ENCODE measurements around the gene AHCYL1.

Gene AHCYL1

DNA sequence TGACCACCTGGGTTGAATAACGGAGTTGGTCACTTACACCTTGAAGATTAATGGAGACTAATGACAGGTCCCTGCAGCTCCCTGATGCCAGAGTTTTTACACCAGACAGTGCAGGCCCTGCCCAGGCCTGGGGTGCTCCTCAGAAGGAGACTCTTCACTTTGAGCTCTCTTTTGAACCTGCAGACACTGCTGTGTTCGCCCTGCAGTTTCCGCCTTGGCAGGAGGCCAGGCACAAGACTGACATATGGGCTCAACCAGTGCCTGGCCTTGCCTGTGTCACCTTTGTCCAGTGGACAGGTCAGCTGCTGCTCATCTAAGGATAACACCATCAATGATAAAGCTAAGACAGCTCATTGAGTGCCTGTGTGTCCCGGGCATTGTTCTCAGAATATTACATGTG is 55.1 kb downstream of the AHCYL1 start:
- no peak for DNase-seq (ENCODE audit: low read depth)

DNA sequence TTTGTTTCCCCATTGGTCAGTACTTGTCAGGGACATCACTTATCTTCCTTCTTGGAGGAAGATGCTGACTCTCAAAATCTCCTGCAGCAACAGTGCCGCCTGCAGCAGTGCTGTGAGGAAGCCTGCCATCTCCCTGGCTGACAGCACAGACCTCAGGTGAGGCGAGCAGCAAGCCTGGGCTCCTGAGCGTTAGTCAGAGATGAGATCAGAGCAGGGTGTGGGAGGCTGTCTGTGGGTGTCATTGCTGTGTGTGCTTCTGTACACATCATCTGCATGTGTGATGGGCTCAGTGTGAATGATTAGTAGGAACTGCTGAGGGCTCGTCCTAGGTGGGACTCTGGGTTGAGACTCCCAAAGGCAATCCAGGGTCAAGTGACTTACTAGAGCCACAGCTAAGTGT is 56.0 kb downstream of the AHCYL1 start:
- DNase-seq (ENCODE audit: low read depth): no peak

DNA sequence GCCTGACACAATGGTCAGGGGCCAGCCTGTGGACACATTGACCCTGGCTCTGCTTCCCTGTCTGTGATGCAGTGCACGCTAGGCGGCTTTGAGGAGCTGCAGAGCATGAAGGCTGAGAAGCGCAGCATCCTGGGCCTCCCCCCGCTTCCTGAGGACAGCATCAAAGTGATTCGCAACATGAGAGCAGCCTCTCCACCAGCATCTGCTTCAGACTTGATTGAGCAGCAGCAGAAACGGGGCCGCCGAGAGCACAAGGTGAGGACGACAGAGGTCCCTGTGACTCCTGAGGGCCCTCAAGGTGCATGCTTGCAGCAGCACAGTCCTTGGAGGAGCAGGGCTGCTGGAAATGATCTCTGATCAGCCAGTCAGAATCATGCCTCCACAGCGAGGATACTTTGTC is 58.5 kb downstream of the AHCYL1 start:
- DNase-seq (ENCODE audit: low read depth): no peak

DNA sequence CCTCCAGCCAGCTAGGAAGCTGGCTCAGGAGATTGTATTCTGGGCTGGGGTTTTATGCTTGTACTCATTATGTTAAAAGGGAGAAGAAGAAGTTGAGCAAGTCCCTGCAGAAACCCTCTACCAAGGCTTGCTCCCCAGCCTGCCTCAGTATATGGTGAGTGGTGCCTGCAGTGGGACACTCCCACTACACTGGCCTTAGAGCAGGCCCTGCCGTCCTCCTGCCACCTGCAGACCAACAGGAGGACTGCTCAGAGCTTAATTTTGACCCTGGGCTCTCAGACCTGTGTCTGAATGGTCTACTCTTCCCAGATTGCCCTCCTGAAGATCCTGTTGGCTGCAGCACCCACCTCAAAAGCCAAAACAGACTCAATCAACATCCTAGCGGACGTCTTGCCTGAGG is 62.9 kb downstream of the AHCYL1 start:
- no peak for DNase-seq (ENCODE audit: low read depth)

GRCh38 chr1:110048240-110048639 is 63.7 kb downstream of the AHCYL1 start:
- no peak for DNase-seq (ENCODE audit: low read depth)

DNA sequence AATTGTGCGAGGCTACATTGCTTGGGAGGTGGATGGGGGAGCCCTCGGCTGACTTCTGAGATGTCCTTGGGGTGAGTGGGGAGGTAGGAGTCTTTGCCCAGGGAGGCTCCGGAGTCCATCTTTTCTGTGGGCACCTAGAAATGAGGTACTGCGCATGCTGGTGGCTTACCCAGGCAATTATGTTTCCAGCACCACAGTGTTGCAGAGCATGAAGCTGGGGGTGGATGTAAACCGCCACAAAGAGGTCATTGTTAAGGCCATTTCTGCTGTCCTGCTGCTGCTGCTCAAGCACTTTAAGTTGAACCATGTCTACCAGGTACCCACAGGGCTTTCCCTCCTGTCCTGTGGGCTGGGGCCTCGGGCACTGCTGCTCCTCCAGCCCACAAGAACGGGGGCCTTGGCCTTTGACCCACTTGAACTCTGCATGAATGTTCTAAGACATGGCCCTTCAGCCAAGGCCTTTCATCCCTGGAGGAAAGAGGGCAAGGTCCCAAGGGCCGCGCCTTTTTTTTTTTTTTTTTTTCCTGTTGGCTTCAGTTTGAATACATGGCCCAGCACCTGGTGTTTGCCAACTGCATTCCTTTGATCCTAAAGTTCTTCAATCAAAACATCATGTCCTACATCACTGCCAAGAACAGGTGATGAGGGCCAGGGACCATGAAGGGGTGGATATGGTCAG is 64.5 kb downstream of the AHCYL1 start:
- DNase-seq (ENCODE audit: low read depth): no peak

- no peak for DNase-seq (ENCODE audit: low read depth)
Measured at GRCh38 chr1:110049801-110050601, 65.4 kb downstream of the AHCYL1 start.

- no peak for DNase-seq (ENCODE audit: low read depth)
Measured at GRCh38 chr1:110050602-110051261, 66.2 kb downstream of the AHCYL1 start.

DNA sequence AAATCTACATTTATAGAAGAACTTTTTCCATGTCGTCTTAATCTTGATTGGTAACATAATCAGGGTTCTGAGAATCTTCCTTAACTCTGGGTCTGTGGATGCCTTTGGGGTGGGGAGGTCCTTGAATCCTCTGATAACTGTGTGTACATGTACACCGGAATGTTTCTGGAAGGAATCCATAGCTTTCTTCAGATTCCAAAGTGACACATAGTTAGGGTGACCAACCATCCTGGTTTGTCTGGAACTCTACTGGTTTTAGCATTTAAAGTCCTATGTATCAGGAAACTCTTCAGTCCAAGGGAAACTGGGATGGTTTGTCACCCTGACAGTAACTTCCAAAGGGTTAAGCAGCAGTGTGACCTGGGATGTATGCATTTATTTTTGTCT is 66.7 kb downstream of the AHCYL1 start:
- no peak for DNase-seq (ENCODE audit: low read depth)

DNA sequence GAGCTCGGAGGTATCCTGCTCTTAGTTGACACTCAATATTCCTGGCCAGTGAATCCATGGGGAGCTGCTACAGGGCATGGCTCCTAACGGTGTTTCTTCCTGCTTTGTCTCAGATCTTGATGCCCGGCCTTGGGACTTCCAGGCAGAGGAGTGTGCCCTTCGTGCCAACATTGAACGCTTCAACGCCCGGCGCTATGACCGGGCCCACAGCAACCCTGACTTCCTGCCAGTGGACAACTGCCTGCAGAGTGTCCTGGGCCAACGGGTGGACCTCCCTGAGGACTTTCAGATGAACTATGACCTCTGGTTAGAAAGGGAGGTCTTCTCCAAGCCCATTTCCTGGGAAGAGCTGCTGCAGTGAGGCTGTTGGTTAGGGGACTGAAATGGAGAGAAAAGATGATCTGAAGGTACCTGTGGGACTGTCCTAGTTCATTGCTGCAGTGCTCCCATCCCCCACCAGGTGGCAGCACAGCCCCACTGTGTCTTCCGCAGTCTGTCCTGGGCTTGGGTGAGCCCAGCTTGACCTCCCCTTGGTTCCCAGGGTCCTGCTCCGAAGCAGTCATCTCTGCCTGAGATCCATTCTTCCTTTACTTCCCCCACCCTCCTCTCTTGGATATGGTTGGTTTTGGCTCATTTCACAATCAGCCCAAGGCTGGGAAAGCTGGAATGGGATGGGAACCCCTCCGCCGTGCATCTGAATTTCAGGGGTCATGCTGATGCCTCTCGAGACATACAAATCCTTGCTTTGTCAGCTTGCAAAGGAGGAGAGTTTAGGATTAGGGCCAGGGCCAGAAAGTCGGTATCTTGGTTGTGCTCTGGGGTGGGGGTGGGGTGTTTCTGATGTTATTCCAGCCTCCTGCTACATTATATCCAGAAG is 69.2 kb downstream of the AHCYL1 start:
- peak; percentile 44 for DNase-seq (ENCODE audit: low read depth)

DNA sequence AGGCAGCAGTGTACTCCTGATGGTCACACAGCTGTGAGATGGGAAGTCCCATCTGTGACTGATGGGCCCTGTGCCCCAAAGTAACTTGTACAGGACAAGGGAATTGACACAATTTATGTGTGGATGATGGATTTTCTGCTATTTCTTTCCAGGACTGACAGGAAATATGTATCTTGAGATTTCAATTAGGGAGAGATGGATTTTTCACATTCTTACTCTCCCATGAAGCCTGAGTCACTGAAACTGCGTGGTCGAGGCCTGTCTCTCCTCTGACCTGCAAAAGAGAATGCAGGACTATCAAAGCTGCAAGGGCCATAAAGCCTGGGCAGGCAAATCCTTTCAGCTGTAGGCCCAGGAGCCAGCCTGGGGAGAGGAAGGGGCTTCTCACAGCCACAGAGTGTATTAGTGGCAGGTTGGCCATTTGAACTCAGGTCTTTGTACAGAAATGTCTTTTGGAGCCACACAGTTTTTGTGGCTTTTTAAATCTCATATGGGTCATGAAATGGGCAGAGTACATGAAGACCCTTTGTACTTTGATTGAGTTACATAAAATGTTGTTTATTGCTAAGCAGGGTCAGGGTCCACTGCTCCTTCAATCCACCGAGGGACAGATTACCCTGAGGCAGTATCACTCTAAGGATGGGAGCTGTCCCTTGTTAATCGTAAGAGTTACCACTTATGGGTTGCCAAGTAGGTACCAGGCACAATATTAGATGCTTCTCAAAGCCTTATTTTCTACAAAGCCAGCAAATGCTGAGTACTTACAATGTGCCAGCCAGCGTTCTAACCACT is 71.1 kb downstream of the AHCYL1 start:
- DNase-seq (ENCODE audit: low read depth): no peak

- no peak for DNase-seq (ENCODE audit: low read depth)
Measured at GRCh38 chr1:110056285-110056683, 71.7 kb downstream of the AHCYL1 start.

DNA sequence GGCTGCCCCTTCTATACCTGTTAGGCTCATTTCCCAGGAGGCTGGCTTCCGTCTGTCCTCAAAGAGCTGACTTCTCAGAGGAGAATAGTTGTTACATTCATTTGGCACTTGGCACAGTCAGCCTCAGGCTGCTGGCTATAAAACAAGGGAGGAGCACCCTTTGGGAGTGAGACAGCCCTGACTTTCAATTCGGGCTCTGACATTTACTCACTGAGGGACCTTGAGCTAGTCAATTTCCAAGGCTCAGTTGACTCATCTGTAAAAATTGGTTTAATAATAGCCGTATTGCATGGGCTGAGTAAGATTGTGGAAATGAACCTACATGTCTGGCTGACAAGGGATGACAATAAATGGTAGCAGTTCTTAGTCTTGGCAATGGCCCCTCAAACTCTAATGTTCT is 72.2 kb downstream of the AHCYL1 start:
- DNase-seq (ENCODE audit: low read depth): no peak

- DNase-seq (ENCODE audit: low read depth): no peak
Measured at GRCh38 chr1:110057963-110058518, 73.5 kb downstream of the AHCYL1 start.

DNA sequence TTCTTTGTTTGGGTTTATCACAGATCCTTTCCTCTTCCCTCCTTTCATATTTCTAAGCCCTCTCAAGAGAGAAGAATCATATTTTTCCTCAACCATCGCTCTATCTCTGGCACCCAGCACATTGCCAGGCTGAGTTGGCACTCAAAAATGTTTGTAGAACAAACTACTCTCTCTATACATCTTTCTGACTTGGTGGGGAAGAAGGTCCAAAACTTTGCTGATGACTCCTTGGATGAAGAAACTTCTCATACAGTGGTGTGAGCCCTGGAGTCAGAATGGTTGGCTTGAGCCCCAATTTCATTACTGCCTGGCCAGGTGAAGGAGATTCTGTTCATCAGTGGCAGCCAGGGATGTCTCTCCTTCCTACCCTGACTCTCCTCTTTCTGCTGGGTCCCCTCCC is 74.0 kb downstream of the AHCYL1 start:
- DNase-seq (ENCODE audit: low read depth): no peak

DNA sequence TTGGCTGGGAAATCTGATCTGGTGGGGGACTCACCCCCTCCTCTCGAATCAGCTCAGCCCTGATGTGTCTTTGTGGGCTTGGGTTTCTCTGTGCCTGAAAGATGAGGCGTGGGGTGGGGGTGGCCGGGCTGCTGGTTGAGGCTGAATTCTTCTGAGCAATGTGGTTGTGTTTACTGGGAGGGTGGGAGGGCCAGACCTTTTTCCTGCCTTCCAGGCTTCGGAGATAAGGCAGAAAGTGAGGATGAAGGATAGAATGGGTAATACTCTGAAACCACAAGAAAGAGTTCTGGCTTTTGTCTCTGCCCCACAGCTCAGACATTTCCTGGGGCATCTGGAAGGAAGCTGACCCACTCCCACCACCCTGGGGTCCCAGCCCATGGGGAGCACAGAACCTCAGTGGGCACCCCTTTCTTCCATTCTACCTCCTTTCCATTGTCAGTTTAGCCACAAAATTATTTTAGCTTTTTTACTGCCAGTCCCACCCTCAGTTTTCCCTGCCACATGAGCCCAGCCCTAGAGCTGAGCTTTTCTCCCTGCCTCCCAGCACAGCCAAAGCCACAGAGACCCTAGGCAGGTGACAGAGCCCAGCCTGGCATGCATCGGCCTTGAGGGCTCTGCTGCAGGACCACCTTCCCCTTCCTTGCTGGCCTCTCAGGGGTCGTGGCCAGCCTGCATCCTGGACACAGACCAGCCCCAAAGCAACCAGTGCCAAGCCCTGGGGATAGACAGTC is 74.7 kb downstream of the AHCYL1 start:
- no peak for DNase-seq (ENCODE audit: low read depth)

GRCh38 chr1:110060034-110060661 is 75.6 kb downstream of the AHCYL1 start:
- peak; percentile 39 for DNase-seq (ENCODE audit: low read depth)

GRCh38 chr1:110060662-110061060 is 76.1 kb downstream of the AHCYL1 start:
- no peak for DNase-seq (ENCODE audit: low read depth)

GRCh38 chr1:110061341-110061740 is 76.8 kb downstream of the AHCYL1 start:
- DNase-seq (ENCODE audit: low read depth): no peak

GRCh38 chr1:110062612-110063011 is 78.0 kb downstream of the AHCYL1 start:
- DNase-seq (ENCODE audit: low read depth): no peak

Measured in stimulated activated CD8-positive, alpha-beta memory T cell treated with anti-CD3 and anti-CD28 coated beads, Interleukin-15, amount 100 ng/mL, for 1 hour (primary cell).